H1 (cell line): ENCODE results near the gene AGAP1. TPM values are rescaled to one million over a fixed set of nuclear protein-coding genes. Genes with fewer than 3 reads are reported as not detected.

ENCODE experiments used
- CTCF ChIA-PET: fragments of 300-600 bp; sonication (Branson Sonifier 250); formaldehyde crosslinking; loops from one replicate; lab custom pipeline; 2021; ENCODE audit not compliant: partially characterized antibody; lab: Charles Lee
- POLR2A ChIA-PET: fragments of 300-600 bp; sonication (Branson Sonifier 250); formaldehyde crosslinking; loops from one replicate; lab custom pipeline; 2021; ENCODE audit warnings: inconsistent platforms; ENCODE audit not compliant: partially characterized antibody; lab: Charles Lee
- DNase-seq, 2 experiments: peaks; one replicate each; pipeline versions ENCODE4 v3.0.0 to v3.0.0-alpha.2; 2010 to 2022; ENCODE audit warnings: low spot score in 2 of 2, low read depth in 1 of 2, mixed read lengths in 1 of 2
- FAIRE-seq: peaks from 2 replicates; lab custom pipeline; 2011; peaks lifted over from hg19 to GRCh38; lab: Jason Lieb, UNC
- H2AFZ ChIP-seq: 2 replicates; pipeline ENCODE4 v1.8.1; 2012; ENCODE audit warnings: low read length, inconsistent platforms
- H2AK5ac ChIP-seq: 2 replicates; pipeline ENCODE4 v1.6.1; 2013; ENCODE audit warnings: low read depth, low read length
- H2BK120ac ChIP-seq: replicated peaks from 2 replicates; pipeline ENCODE3; 2013; ENCODE audit warnings: low read depth, low read length, inconsistent platforms
- H2BK12ac ChIP-seq: 2 replicates; pipeline ENCODE4 v1.6.1; 2013; ENCODE audit warnings: low read depth, low read length
- H2BK15ac ChIP-seq: 2 replicates; pipeline ENCODE4 v1.6.1; 2013; ENCODE audit warnings: low read length
- H2BK20ac ChIP-seq: 2 replicates; pipeline ENCODE4 v1.6.1; 2013; ENCODE audit warnings: low read length
- H2BK5ac ChIP-seq: 2 replicates; pipeline ENCODE4 v1.6.1; 2013; ENCODE audit warnings: low read depth, low read length
- H3K14ac ChIP-seq: 2 replicates; pipeline ENCODE4 v1.6.1; 2013; ENCODE audit warnings: inconsistent platforms; ENCODE audit not compliant: insufficient read length
- H3K18ac ChIP-seq: 2 replicates; pipeline ENCODE4 v1.6.1; 2013; ENCODE audit warnings: low read length; ENCODE audit errors: extremely low read depth
- H3K23ac ChIP-seq: 2 replicates; pipeline ENCODE4 v1.6.1; 2013; ENCODE audit warnings: inconsistent platforms; ENCODE audit not compliant: insufficient read length
- H3K23me2 ChIP-seq: 2 replicates; pipeline ENCODE4 v1.6.1; 2013; ENCODE audit warnings: low read depth, low read length
- H3K27ac ChIP-seq: 2 replicates; pipeline ENCODE4 v1.6.1; 2011; ENCODE audit warnings: low read depth, low read length, inconsistent platforms
- H3K27me3 ChIP-seq, 4 experiments: replicated peaks in 1 of 4; 1 replicate in 1 of 4; 2 replicates in 3 of 4; pipeline versions ENCODE4 v1.6.1 to v1.8.1; 2011 to 2013; ENCODE audit warnings: low read length in 3 of 4, mild to moderate bottlenecking in 3 of 4, inconsistent platforms in 2 of 4, mixed read lengths in 2 of 4, moderate library complexity in 1 of 4; ENCODE audit not compliant: control insufficient read depth in 3 of 4, insufficient read depth in 3 of 4; ENCODE audit errors: extremely low read depth in 1 of 4
- H3K36me3 ChIP-seq, 4 experiments: 2 replicates each; pipeline versions ENCODE4 v1.6.1 to v1.8.1; 2011 to 2013; ENCODE audit warnings: mild to moderate bottlenecking in 4 of 4, low read length in 3 of 4, moderate library complexity in 2 of 4, control low read depth in 1 of 4, inconsistent platforms in 1 of 4; ENCODE audit not compliant: insufficient read depth in 4 of 4, control insufficient read depth in 2 of 4
- H3K4ac ChIP-seq: replicated peaks from 2 replicates; pipeline ENCODE3; 2013; ENCODE audit warnings: low read length, low read depth, mixed read lengths, inconsistent platforms; ENCODE audit not compliant: insufficient read length
- H3K4me1 ChIP-seq, 4 experiments: replicated peaks in 1 of 4; 1 replicate in 1 of 4; 2 replicates in 3 of 4; pipeline versions ENCODE4 v1.6.1 to v1.8.1; 2011 to 2013; ENCODE audit warnings: low read length in 3 of 4, inconsistent platforms in 2 of 4, mixed read lengths in 1 of 4; ENCODE audit not compliant: insufficient read depth in 4 of 4, control insufficient read depth in 3 of 4
- H3K4me2 ChIP-seq, 2 experiments: 2 replicates each; pipeline versions ENCODE4 v1.6.1 to v1.8.1; 2011 to 2013; ENCODE audit warnings: low read depth in 2 of 2, low read length in 2 of 2, control low read depth in 1 of 2, inconsistent platforms in 1 of 2, mild to moderate bottlenecking in 1 of 2; ENCODE audit not compliant: insufficient read depth in 1 of 2
- H3K4me3 ChIP-seq, 4 experiments: fragments of 200-600, 300-600 bp in 1 of 4; sonication (generic), shearing (Covaris generic), sonication (Bioruptor Twin) in 1 of 4; 2 replicates each; pipeline versions ENCODE4 v1.5.1 to v1.8.1; 2011 to 2016; ENCODE audit warnings: low read length in 4 of 4, low read depth in 3 of 4, control low read depth in 2 of 4, inconsistent platforms in 2 of 4, mild to moderate bottlenecking in 2 of 4, mixed read lengths in 1 of 4, moderate library complexity in 1 of 4; ENCODE audit not compliant: insufficient read depth in 2 of 4; ENCODE audit errors: extremely low read depth in 1 of 4
- H3K56ac ChIP-seq: replicated peaks from 2 replicates; pipeline ENCODE3; 2013; ENCODE audit warnings: low read depth, mild to moderate bottlenecking, mixed read lengths, low read length, inconsistent platforms; ENCODE audit not compliant: insufficient read length
- H3K79me1 ChIP-seq: 2 replicates; pipeline ENCODE4 v1.6.1; 2013; ENCODE audit warnings: low read depth, low read length, control low read depth
- H3K79me2 ChIP-seq, 2 experiments: 2 replicates each; pipeline versions ENCODE4 v1.6.1 to v1.8.1; 2012 to 2013; ENCODE audit warnings: low read length in 2 of 2, mild to moderate bottlenecking in 2 of 2, inconsistent platforms in 1 of 2; ENCODE audit not compliant: insufficient read depth in 2 of 2, control insufficient read depth in 1 of 2
- H3K9ac ChIP-seq, 4 experiments: replicated peaks in 1 of 4; 1 replicate in 1 of 4; 2 replicates in 3 of 4; pipeline versions ENCODE4 v1.6.1 to v1.8.1; 2011 to 2013; ENCODE audit warnings: low read depth in 3 of 4, low read length in 3 of 4, control low read depth in 2 of 4, mild to moderate bottlenecking in 2 of 4, moderate library complexity in 2 of 4, inconsistent platforms in 1 of 4; ENCODE audit errors: extremely low read depth in 1 of 4
- H3K9me3 ChIP-seq, 2 experiments: 2 replicates each; pipeline versions ENCODE4 v1.6.1 to v1.8.1; 2012 to 2013; ENCODE audit warnings: mild to moderate bottlenecking in 2 of 2, moderate library complexity in 2 of 2, control low read depth in 1 of 2, inconsistent platforms in 1 of 2, low read depth in 1 of 2, low read length in 1 of 2, mixed read lengths in 1 of 2; ENCODE audit not compliant: insufficient read depth in 2 of 2
- H4K20me1 ChIP-seq, 2 experiments: replicated peaks in 1 of 2; 2 replicates each; pipeline versions ENCODE3 to v1.8.1; 2011 to 2013; ENCODE audit warnings: inconsistent platforms in 2 of 2, low read length in 2 of 2, mild to moderate bottlenecking in 1 of 2; ENCODE audit not compliant: insufficient read depth in 2 of 2, control insufficient read depth in 1 of 2
- H4K5ac ChIP-seq: 2 replicates; pipeline ENCODE4 v1.6.1; 2013; ENCODE audit warnings: low read length, low read depth, mixed read lengths, inconsistent platforms; ENCODE audit not compliant: insufficient read length
- H4K8ac ChIP-seq: 2 replicates; pipeline ENCODE4 v1.8.0; 2013; ENCODE audit warnings: mild to moderate bottlenecking, moderate library complexity, low read length, inconsistent platforms; ENCODE audit not compliant: insufficient read depth; ENCODE audit errors: extremely low read depth
- H4K91ac ChIP-seq: replicated peaks from 2 replicates; pipeline ENCODE3; 2013; ENCODE audit warnings: low read length, mixed read lengths, inconsistent platforms; ENCODE audit not compliant: insufficient read length
- ASH2L ChIP-seq: fragments of 200-600, 300-600 bp; sonication (generic); IDR thresholded peaks from one replicate; pipeline ENCODE4 v1.7.1; 2017; ENCODE audit warnings: low read length
- BACH1 ChIP-seq: IDR thresholded peaks from 2 replicates; pipeline ENCODE4 v1.6.1; 2012; ENCODE audit warnings: low read length, improper control_type of control experiment
- CTBP2 ChIP-seq: IDR thresholded peaks from 2 replicates; pipeline ENCODE4 v1.7.0; 2011; ENCODE audit warnings: borderline replicate concordance, mild to moderate bottlenecking, moderate library complexity, mixed read lengths, low read length; ENCODE audit not compliant: insufficient read depth, insufficient read length
- EZH2 ChIP-seq: fragments of 200-600 bp; sonication (generic); IDR thresholded peaks from 2 replicates; pipeline ENCODE4 v1.7.1; 2012; ENCODE audit warnings: low read depth, mild to moderate bottlenecking, moderate library complexity, low read length, inconsistent platforms; ENCODE audit not compliant: severe bottlenecking
- GTF2F1 ChIP-seq: IDR thresholded peaks from 2 replicates; pipeline ENCODE4 v1.6.1; 2012; ENCODE audit warnings: low read depth, low read length, improper control_type of control experiment, borderline replicate concordance
- NANOG ChIP-seq: IDR thresholded peaks from 2 replicates; pipeline ENCODE4 v1.6.1; 2011; ENCODE audit warnings: low read length, low read depth, mild to moderate bottlenecking, inconsistent platforms; ENCODE audit not compliant: insufficient read depth, poor library complexity, severe bottlenecking
- PHF8 ChIP-seq: fragments of 200-600 bp; sonication (generic); conservative IDR thresholded peaks from 2 replicates; pipeline ENCODE4 v1.7.1; 2012; ENCODE audit warnings: low read depth, mild to moderate bottlenecking, inconsistent platforms, low read length, moderate library complexity
- POLR2A ChIP-seq, 2 experiments: IDR thresholded peaks; 1 replicate in 1 of 2; 2 replicates in 1 of 2; pipeline ENCODE4 v1.6.1; 2011; ENCODE audit warnings: low read depth in 2 of 2, low read length in 2 of 2, mild to moderate bottlenecking in 2 of 2; ENCODE audit errors: control extremely low read depth in 1 of 2
- POLR2AphosphoS5 ChIP-seq: IDR thresholded peaks from 2 replicates; pipeline ENCODE4 v1.6.1; 2011; ENCODE audit warnings: low read depth, low read length
- POU5F1 ChIP-seq: IDR thresholded peaks from 2 replicates; pipeline ENCODE4 v1.6.1; 2011; ENCODE audit warnings: low read depth, mild to moderate bottlenecking, low read length, moderate library complexity
- SIN3A ChIP-seq, 2 experiments: IDR thresholded peaks in 1 of 2; conservative IDR thresholded peaks in 1 of 2; 2 replicates each; pipeline ENCODE4 v1.6.1; 2011 to 2012; ENCODE audit warnings: low read length in 2 of 2, improper control_type of control experiment in 1 of 2, low read depth in 1 of 2, mild to moderate bottlenecking in 1 of 2
- SIRT6 ChIP-seq: IDR thresholded peaks from one replicate; pipeline ENCODE4 v1.7.1; 2012; ENCODE audit warnings: low read length, inconsistent platforms
- SIX5 ChIP-seq: IDR thresholded peaks from 2 replicates; pipeline ENCODE4 v1.6.1; 2011; ENCODE audit warnings: mild to moderate bottlenecking, low read depth, low read length
- SP2 ChIP-seq: IDR thresholded peaks from 2 replicates; pipeline ENCODE4 v1.6.1; 2012; ENCODE audit warnings: mild to moderate bottlenecking, low read length, inconsistent platforms
- WGBS, 2 experiments: shearing (Covaris generic) in 1 of 2; methylation state at CpG; one replicate each; pipeline versions ENCODE4 v1.1.6 to v1.1.7; 2013 to 2015; ENCODE audit warnings: low lambda C conversion rate in 2 of 2, mixed read lengths in 2 of 2, inconsistent platforms in 1 of 2, low coverage in 1 of 2, missing lambda C conversion rate in 1 of 2; ENCODE audit not compliant: insufficient replicate concordance in 2 of 2, insufficient coverage in 1 of 2, insufficient read length in 1 of 2; ENCODE audit errors: extremely low coverage in 1 of 2, missing lambda C conversion rate in 1 of 2; 5-methylcytosine and 5-hydroxymethylcytosine counted together
- polyA plus RNA-seq, 7 experiments: library from polyadenylated mRNA; depleted of rRNA in 3 of 7; stranded (reverse) in 5 of 7; unstranded in 2 of 7; fragments of >200 nt in 5 of 7; fragments of 200-250 nt in 2 of 7; gene quantifications; 1 replicate in 5 of 7; 2 replicates in 1 of 7; 4 replicates in 1 of 7; pipeline versions ENCODE4 v1.2.1 to v1.2.3, GENCODE V29; 2011 to 2013; ENCODE audit warnings: missing spikeins in 2 of 7, mixed read lengths in 2 of 7
- total RNA-seq: library from RNA; stranded (reverse); fragmentation: NEBNext Ultra II Directional; extraction: Animal tissue kit (Norgen Biotek cat#: 25700); gene quantifications from 2 replicates; pipeline ENCODE4 v1.2.1, GENCODE V29; 2021

The AGAP1 gene
- total and polyA plus RNA-seq, 2 of the 8 experiments (the other 6 are each of a cell fraction or from before 2014, with no cell fraction given): 18.1 to 39.4 TPM

DNA sequence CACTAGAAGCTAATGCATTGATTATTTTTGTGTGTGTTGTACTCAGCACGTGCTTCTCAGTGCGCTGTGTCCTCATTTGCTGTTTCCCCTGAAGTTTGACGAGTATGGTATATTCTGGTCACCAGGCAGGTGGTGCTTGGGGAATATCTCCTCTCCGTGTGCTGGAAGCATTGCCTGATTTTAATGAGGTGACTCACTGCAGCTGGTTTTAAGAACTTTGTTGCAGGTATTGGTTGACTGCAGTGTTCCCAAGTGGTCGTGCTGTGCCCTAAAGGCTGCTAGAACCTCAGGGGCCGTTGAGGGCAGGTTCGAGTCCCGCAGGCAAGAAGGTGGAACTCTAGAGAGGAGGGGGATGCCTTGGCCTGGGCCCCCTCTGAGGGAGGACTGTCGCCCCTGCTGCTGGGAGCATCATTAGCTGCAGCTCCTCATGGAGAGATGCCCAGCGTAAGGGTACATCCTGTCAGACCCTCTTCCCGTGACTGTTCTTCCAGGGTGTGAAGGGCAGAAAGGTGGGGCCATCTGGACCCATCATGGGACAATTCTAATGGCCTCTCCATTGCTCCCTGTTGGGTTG, 82.6 kb downstream of the AGAP1 start:
- DNase-seq: no peak
- Histone ChIP-seq H3K4me3 (no peak overlapping the region), H3K14ac (no peak overlapping the region), H3K18ac (no peak overlapping the region), H3K4me1 (peaks cover 3 to 34% (median 14%) of the 10 kb centered on the region in 4 experiments), H3K36me3 (no peaks in the 10 kb centered on the region), H3K56ac (no peak overlapping the region), H3K23ac (no peak overlapping the region), H2BK20ac (0 out of 2 replicates have a peak overlapping the region, but pooled peaks have one; percentile 37), H2AFZ (no peak overlapping the region), H4K5ac (no peak overlapping the region), H2BK12ac (no peak overlapping the region; the same call in 1 of the 2 replicates), H3K4ac (no peak overlapping the region), H3K4me2 (no peak overlapping the region), H4K8ac (no peak overlapping the region), H3K79me2 (peaks cover 0 to 77% of the 10 kb centered on the region in 2 experiments), H3K27me3 (no peaks in the 10 kb centered on the region), H2BK120ac (no peak overlapping the region), H4K91ac (no peak overlapping the region), H3K79me1 (peaks cover 14% of the 10 kb centered on the region), H2BK5ac (peak overlapping the region; percentile 66; the same call in 1 of the 2 replicates), H2AK5ac (peak overlapping the region; percentile 29; the same call in 1 of the 2 replicates), H3K27ac (no peak overlapping the region), H3K9ac (no peak overlapping the region), H3K23me2 (no peaks in the 10 kb centered on the region), H3K9me3 (no peaks in the 10 kb centered on the region; a peak in 2 of 4 replicates), H4K20me1 (peaks cover 4 to 15% of the 10 kb centered on the region in 2 experiments), H2BK15ac (peak overlapping the region; percentile 73; the same call in 1 of the 2 replicates)
- ChIA-PET CTCF (interaction anchor here (1.1 to 7.2 kb wide), 2 partner anchors 11 to 18 kb away, joined by 3 to 49 read pairs; no protein-coding TSS in a partner anchor), POLR2A (no interaction called here)
- WGBS, 2 experiments: 84% methylated on average over 11 of the region's 11 CpGs; no CpG with 5 or more reads in 1 of the 2 experiments
- FAIRE-seq: no peak
- TF ChIP-seq POLR2AphosphoS5 (no peak), EZH2 (no peak), GTF2F1 (no peak), NANOG (no peak), POLR2A (IDR thresholded peaks at IDR 0.05; ENCODE audit: control extremely low read depth in 1 of 2, low read depth in 2 of 2, low read length in 2 of 2) (no peak), SP2 (no peak), POU5F1 (no peak), ASH2L (no peak), SIN3A (conservative IDR thresholded peaks at IDR 0.05 in 1 of 2, IDR thresholded peaks at IDR 0.05 in 1 of 2; ENCODE audit: low read depth in 1 of 2, low read length in 2 of 2) (no peak), SIX5 (no peak), SIRT6 (no peak), CTBP2 (no peak), PHF8 (no peak), BACH1 (no peak)
